Astrocyte of the hippocampus (primary cell): ENCODE results near the gene POU2F3.
"Not testable (repeated sequence)": the region's sequence is repeated elsewhere in the genome, so short reads cannot be mapped to it uniquely, and the experiment has no call there.

Experiments
- DNase-seq: peaks from one replicate; pipeline ENCODE4 v3.0.0; 2011; ENCODE audit warnings: low read depth, low spot score

The POU2F3 gene

GRCh38 chr11:120249279-120250262, 9.6 kb downstream of the POU2F3 start:
- no peak for DNase-seq

DNA sequence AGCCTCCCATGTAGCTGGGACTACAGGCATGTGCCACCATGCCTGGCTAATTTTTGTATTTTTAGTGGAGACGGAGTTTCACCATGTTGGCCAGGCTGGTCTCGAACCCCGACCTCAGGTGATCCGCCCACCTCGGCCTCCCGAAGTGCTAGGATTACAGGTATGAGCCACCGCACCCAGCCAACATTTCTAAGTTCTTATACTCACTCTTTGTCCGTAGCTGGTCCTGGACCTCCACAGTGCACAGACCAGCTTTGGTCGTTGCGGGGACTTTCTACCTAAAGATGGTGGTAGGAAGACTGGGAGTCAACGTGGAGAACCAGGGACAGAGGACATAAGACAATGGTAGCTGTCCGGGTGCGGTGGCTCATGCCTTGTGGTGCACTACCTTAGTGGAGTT, 13.4 kb downstream of the POU2F3 start:
- not testable (repeated sequence) for DNase-seq

DNA sequence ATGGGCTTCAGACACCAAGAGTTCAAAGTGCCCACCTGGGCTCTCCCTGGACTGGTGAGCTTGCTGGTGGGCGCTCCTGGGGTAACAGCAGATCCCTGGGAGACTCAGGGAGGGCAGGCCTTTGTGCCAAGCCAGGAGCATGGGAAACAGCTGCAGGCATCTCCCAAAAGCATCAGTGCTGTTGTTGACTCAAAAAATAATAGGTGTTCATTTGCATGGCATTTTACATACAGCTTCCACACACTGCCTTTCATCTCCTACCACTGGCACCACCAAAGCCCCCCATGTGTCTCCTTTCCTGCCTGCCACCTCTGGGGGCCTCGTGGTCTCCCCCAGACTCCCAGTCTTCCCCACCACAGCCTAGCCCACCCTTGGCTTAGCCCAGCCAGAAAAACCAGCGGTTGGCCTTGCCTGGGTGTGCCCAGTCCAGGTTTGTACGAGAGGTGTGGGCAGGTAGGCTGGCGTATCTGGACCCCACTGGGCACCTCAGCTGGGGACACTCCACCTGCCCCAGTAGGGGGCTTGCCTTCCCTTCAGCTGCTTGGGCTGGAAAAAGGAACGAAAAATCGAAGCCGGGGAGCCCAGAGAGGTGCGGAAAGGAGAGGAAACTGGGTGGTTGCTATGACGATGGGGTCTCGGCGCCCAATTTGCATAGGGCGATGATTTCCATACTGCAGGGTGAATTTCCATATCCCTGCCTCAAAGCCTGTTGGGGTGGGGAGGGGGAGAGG, 15.0 kb downstream of the POU2F3 start:
- DNase-seq: no peak

DNA sequence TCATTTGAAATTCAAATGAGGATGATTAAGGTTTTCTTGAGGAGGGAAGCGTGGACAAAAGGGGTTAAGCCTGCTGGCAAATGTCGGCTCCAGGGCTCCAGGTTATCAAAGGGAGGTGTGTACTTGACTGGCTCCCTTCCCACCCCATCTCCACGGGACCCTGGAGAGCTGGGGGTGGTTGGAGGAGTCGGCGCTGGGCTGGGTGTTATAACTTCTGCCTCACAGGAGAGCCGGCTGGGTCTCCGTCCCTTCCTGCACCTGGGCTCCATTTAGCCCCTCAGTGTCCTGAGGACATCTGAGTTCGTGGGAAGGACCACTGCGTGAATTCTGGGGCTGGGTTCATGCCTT, 15.6 kb downstream of the POU2F3 start:
- DNase-seq: no peak

GRCh38 chr11:120256178-120256577, 16.2 kb downstream of the POU2F3 start:
- no peak for DNase-seq

- DNase-seq: no peak
These were observed 16.8 kb downstream of the POU2F3 start for GRCh38 chr11:120256779-120257178.

DNA sequence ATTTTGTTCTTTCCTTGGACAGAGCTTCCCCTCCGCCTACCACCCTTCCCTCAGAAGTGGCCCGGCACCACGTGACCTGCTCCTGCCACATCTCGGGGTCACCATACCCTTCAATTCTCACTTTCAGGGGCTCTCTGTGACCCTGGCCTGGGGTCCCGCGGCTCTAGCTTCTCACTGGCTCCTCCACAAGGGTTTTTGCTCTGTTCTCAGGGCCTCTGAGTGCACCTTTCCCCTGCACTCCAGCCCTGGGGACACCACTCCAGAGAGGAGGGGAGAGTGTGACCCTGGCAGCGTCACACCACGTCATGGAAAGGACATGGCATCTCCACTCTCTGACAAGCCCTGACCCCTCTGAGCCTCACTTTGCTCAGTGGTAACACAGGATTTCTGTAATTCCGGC, 17.4 kb downstream of the POU2F3 start:
- DNase-seq: no peak

- DNase-seq: no peak
These were observed 18.7 kb downstream of the POU2F3 start for GRCh38 chr11:120258661-120259060.

DNA sequence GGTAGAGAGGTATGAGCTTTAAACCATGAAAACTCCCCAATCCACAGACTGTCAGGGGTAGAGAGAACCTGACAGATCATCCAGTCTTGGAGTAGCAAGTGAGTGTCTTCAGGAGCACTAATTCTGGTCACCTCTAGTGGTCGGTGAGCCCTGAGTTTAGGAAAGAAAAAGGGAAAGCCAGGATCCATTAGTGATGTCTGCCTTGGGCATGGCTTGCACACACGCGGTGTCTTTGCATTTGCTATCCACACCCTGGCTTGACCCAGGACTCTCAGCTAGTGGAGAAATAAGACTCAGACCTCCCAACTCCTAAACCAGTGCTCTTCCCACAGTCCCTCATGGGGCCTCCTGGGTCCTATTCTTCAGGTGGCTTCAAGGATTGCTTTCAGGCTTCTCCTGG, 19.3 kb downstream of the POU2F3 start:
- no peak for DNase-seq

DNA sequence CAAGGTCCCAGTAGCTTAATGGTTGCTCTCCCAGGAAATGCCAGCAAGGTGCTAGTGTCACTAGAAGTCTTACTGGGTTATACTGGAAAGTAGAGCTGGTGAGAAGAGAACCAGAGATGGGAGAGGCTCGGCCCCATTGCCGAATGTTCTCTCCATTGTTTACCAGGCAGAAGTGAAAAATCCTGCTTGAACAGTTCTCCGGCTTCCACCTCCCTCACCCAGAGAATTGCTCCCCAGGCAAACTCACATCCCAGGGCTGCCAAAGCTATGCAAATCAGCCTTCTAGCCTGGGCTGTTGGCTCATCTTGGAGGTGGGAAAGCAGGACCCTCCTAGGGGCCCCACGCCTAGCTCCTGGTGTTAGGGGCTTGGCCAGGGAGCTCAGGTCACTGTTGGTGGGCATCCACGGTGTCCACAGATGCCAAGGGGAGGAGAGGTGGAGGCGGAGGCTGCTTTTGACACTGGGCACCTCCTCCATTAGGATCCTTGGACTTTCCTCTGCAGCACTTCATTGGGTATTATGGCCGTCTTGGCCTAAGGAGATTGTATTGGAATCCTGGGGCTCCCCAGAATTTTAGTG, 20.1 kb downstream of the POU2F3 start:
- no peak for DNase-seq

DNA sequence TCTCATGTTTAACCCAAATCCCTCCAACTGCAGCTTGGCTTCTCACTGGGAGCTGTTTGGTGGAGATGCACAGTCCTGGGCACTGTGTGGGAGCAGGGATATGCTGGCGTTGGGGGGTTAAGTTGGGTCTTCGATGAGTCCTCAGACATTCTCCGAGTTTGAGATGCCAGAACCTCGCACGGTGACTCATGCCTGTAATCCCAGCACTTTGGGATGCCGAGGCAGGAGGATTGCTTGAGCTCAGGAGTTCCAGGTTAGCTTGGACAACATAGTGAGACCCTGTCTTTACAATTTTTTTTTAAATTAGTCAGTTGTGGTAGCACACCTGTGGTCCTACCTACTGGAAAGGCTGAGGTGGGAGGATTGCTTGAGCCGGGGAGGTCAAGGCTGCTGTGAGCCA, 20.7 kb downstream of the POU2F3 start:
- no peak for DNase-seq

GRCh38 chr11:120261321-120261720, 21.4 kb downstream of the POU2F3 start:
- no peak for DNase-seq

DNA sequence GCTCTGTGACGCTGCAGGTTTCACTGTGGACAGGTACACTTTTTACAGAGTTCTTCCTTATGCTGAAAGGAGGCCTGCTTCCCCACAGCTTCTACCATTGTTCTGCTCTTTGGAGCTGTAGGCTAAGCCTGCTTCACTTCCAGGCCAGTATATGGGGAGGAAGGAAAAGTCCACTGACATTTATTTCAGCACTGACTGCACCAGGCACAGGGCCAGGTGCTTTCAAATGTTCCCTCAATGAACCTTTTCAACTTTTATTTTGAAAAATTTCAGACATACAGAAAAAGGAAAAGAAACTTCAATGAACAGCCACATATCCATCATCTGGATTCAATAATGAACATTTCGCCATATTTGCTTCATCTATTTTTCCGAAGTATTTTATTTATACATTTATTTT, 22.0 kb downstream of the POU2F3 start:
- no peak for DNase-seq

DNA sequence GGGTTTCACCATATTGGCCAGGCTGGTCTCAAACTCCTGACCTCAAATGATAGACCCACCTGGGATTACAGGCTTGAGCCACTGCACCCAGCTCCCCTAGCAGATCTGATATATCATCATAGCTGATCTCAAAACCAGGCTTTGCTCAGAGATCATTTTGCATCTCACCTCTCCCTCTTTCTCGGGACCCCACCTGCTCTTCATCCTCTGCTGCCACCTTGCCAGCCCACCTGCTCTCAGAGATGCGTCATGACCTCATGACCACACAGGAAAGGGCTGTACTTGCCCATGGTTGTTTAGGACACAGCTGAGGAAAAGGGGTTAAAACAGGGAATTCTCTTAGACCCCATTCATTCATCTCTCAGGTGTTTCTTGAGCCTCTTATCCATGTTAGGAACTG, 27.4 kb downstream of the POU2F3 start:
- DNase-seq: no peak

GRCh38 chr11:120268686-120269085, 28.7 kb downstream of the POU2F3 start:
- no peak for DNase-seq

GRCh38 chr11:120270386-120270785, 30.4 kb downstream of the POU2F3 start:
- DNase-seq: no peak

- DNase-seq: no peak
These were observed 31.7 kb downstream of the POU2F3 start for GRCh38 chr11:120271672-120272071.

DNA sequence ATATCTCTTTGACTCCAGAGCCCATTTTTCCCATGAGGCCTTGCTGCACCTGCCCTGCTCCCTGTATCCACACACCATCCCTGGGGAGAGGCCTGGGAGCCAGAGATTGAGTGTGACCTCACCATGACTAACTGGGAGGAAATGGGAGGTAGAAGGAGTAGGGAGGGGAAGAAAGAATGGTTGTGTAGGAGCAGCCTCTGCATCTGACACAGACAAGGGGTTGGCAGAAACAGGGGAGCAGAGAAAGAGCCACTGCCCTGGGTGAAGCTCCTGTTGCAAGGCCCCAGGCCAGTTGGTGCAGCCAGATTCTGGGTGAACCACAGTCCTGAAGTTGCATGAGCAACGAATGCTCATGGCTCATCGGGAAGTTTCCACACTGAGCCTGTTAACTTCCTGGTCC, 32.4 kb downstream of the POU2F3 start:
- no peak for DNase-seq

DNA sequence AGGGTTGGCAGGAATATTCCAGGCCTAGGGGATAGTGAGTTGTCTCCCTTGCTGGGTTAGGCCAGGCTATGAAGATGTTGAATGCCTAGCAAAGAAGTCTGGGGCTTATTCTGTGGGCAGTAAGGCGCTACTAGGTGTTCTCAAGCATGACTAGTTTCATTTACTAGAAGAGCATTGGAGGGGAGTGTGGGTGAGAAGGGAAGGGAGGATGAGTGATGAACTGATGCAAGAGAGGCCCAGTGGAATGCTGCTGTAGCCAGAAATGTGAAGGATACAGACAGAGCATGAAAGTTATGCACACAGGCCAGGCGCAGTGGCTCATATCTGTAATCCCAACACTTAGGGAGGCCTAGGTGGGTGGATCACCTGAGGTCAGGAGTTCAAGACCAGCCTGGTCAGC, 33.5 kb downstream of the POU2F3 start:
- no peak for DNase-seq

DNA sequence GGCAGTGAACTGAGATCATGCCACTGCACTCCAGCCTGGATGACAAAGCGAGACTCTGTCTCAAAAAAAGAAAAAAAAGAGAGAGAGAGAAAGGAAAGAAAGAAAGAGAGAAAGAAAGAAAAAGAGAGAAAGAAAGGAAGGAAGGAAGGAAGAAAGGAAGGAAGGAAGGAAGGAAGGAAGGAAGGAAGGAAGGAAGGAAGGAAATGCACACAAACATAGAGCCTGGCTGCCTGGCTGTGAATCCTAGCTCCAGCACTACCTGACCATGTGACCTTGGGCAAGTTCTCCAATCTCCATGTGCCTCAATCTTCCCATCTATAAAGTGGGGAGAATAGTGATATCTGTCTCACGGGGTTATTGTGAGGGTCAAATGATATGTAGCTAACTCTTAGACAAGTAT, 34.0 kb downstream of the POU2F3 start:
- DNase-seq: not testable (repeated sequence)

DNA sequence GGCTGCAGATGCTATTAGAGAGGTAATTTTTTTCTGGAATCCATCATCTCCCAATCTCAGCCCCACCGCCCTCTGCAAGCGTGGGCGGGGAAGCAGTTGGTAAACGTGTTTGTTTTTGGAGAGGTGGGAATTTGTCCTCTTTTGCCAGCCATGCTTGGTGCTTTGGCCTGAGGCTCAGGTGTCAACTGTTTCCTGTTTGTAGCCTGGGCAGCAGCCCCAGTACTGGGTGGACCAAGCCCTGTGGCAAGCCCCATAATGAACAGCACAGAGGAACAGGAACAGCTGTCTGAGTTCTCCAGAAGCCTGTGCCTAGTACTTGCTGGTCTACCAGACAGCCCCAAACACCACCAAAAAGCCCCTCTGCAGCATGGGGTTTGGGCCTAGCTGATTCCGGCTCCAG, 39.6 kb downstream of the POU2F3 start:
- DNase-seq: no peak

DNA sequence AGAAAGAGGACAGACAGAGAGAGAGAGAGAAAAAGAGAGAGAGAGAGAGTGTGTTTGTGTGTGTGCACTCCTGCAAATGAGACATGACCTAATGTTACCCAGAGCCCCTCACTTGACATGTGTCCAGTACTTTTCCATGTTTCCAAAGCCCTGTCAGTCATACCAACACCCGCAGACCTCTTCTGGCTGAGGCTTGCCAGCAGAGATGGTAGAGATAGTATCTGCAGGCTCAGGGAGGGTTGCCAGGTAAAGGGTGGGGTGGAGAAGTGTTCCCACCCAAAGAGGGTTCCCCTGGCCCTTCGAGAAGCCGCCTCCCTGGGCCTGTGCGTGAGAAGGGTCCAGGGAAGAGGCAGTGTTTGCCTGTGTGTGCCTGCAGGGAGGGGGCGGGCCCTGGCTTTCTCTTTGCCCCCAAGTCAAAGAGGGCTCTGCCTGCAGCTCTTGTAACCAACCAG, 40.7 kb downstream of the POU2F3 start:
- no peak for DNase-seq
